Neural cell (in vitro differentiated cells): ENCODE measurements around the gene PRSS57. TPM values are rescaled to one million over a fixed set of nuclear protein-coding genes. Genes with fewer than 3 reads are reported as not detected.

Experiments
- H2AFZ ChIP-seq: fragments of 200-600, 300-800 bp; sonication (generic), shearing (Covaris generic); 2 replicates; pipeline ENCODE4 v1.6.0; 2014; ENCODE audit warnings: low read depth, mild to moderate bottlenecking, antibody characterized with exemption, low read length, moderate library complexity
- H3F3A ChIP-seq: fragments of 200-600 bp; shearing (Covaris generic); 2 replicates; pipeline ENCODE4 v1.6.1; 2016; ENCODE audit warnings: mild to moderate bottlenecking, moderate library complexity, mixed read lengths, antibody characterized with exemption, low read length; ENCODE audit not compliant: insufficient read depth, poor library complexity, severe bottlenecking
- H3K27ac ChIP-seq: fragments of 200-600, 300-800 bp; sonication (generic), shearing (Covaris generic); 2 replicates; pipeline ENCODE4 v1.5.1; 2014; ENCODE audit warnings: mild to moderate bottlenecking, low read length, moderate library complexity
- H3K27me3 ChIP-seq: fragments of 300-800, 200-600 bp; sonication (generic), shearing (Covaris generic); 2 replicates; pipeline ENCODE4 v1.6.0; 2014; ENCODE audit warnings: mild to moderate bottlenecking, low read depth, low read length, moderate library complexity; ENCODE audit not compliant: insufficient read depth
- H3K36me3 ChIP-seq: fragments of 300-800, 200-600 bp; sonication (generic), shearing (Covaris generic); 2 replicates; pipeline ENCODE4 v1.5.1; 2014; ENCODE audit warnings: mild to moderate bottlenecking, antibody characterized with exemption, low read length, moderate library complexity; ENCODE audit not compliant: insufficient read depth
- H3K4me2 ChIP-seq: fragments of 300-800, 200-600 bp; sonication (generic), shearing (Covaris generic); 2 replicates; pipeline ENCODE4 v1.6.0; 2014; ENCODE audit warnings: mild to moderate bottlenecking, low read length
- H3K4me3 ChIP-seq: fragments of 300-800, 200-600 bp; sonication (generic), shearing (Covaris generic); 2 replicates; pipeline ENCODE4 v1.5.1; 2014; ENCODE audit warnings: mild to moderate bottlenecking, low read length, moderate library complexity
- H3K79me2 ChIP-seq: fragments of 200-600 bp; shearing (Covaris generic); replicated peaks from 2 replicates; pipeline ENCODE4 v1.6.0; 2014; ENCODE audit warnings: mild to moderate bottlenecking, low read length, moderate library complexity; ENCODE audit not compliant: insufficient read depth
- H3K9ac ChIP-seq: fragments of 300-800, 200-600 bp; sonication (generic), shearing (Covaris generic); 2 replicates; pipeline ENCODE4 v1.6.1; 2016; ENCODE audit warnings: mild to moderate bottlenecking, low read length, mixed read lengths
- H3K9me2 ChIP-seq: fragments of 200-600 bp; shearing (Covaris generic); 2 replicates; pipeline ENCODE4 v1.6.1; 2016; ENCODE audit warnings: mild to moderate bottlenecking, low read length, mixed read lengths; ENCODE audit not compliant: insufficient read depth
- H3K9me3 ChIP-seq: fragments of 200-600, 300-800 bp; sonication (generic), shearing (Covaris generic); 2 replicates; pipeline ENCODE4 v1.6.1; 2016; ENCODE audit warnings: mild to moderate bottlenecking, mixed run types, low read length, moderate library complexity, mixed read lengths
- H4K20me1 ChIP-seq: fragments of 200-600 bp; shearing (Covaris generic); 2 replicates; pipeline ENCODE4 v1.6.1; 2016; ENCODE audit warnings: mild to moderate bottlenecking, mixed run types; ENCODE audit not compliant: insufficient read depth
- CTCF ChIP-seq: fragments of 450-650 bp; IDR thresholded peaks from 2 replicates; pipeline ENCODE4 v1.5.1; 2014; ENCODE audit warnings: antibody characterized with exemption, mild to moderate bottlenecking, moderate library complexity; ENCODE audit not compliant: poor library complexity, severe bottlenecking
- EP300 ChIP-seq: fragments of 450-650 bp; conservative IDR thresholded peaks from 2 replicates; pipeline ENCODE4 v1.6.1; 2014; ENCODE audit warnings: antibody characterized with exemption, mild to moderate bottlenecking, moderate library complexity; ENCODE audit not compliant: poor library complexity, severe bottlenecking
- EZH2 ChIP-seq: fragments of 200-600, 300-800 bp; shearing (Covaris generic), sonication (generic); IDR thresholded peaks from 2 replicates; pipeline ENCODE4 v1.6.1; 2014; ENCODE audit warnings: antibody characterized with exemption, low read length, borderline replicate concordance, mild to moderate bottlenecking; ENCODE audit not compliant: insufficient read depth, poor library complexity, severe bottlenecking
- MXI1 ChIP-seq: fragments of 450-650 bp; conservative IDR thresholded peaks from 2 replicates; pipeline ENCODE4 v1.6.1; 2014; ENCODE audit warnings: antibody characterized with exemption, mild to moderate bottlenecking; ENCODE audit not compliant: poor library complexity, severe bottlenecking
- POLR2AphosphoS5 ChIP-seq: IDR thresholded peaks from 2 replicates; pipeline ENCODE4 v1.6.1; 2012
- RAD21 ChIP-seq: fragments of 450-650 bp; conservative IDR thresholded peaks from 2 replicates; pipeline ENCODE4 v1.6.1; 2014; ENCODE audit warnings: antibody characterized with exemption, mild to moderate bottlenecking, moderate library complexity
- REST ChIP-seq: IDR thresholded peaks from 2 replicates; pipeline ENCODE4 v1.6.1; 2012; ENCODE audit warnings: borderline replicate concordance
- SMC3 ChIP-seq: fragments of 450-650 bp; conservative IDR thresholded peaks from 2 replicates; pipeline ENCODE4 v1.6.1; 2014; ENCODE audit warnings: antibody characterized with exemption, mild to moderate bottlenecking, moderate library complexity; ENCODE audit not compliant: poor library complexity
- TAF1 ChIP-seq: IDR thresholded peaks from 2 replicates; pipeline ENCODE4 v1.6.1; 2012; ENCODE audit warnings: low read depth
- polyA plus RNA-seq: library from polyadenylated mRNA; depleted of rRNA; stranded (reverse); fragments of >200 nt; gene quantifications from 2 replicates; pipeline ENCODE4 v1.2.3, GENCODE V29; 2014

PRSS57 gene
- polyA plus RNA-seq, 1 donor from 2014 or later = not detected

- H3K27ac ChIP-seq = no peak overlapping the region
- no peaks in the 10 kb centered on the region for H3K9me3 ChIP-seq
- H4K20me1 ChIP-seq = no peaks in the 10 kb centered on the region
- H3K9me2 ChIP-seq = no peaks in the 10 kb centered on the region
- H3F3A ChIP-seq = no peaks in the 10 kb centered on the region
- no peak overlapping the region for H2AFZ ChIP-seq
- H3K9ac ChIP-seq = no peak overlapping the region
- no peaks in the 10 kb centered on the region for H3K27me3 ChIP-seq
- peaks cover 27% of the 10 kb centered on the region for H3K79me2 ChIP-seq
- TF ChIP-seq REST (no peak), MXI1 (no peak), SMC3 (no peak), TAF1 (no peak), EP300 (no peak), RAD21 (no peak), CTCF (no peak), POLR2AphosphoS5 (no peak), EZH2 (no peak)
- no peaks in the 10 kb centered on the region for H3K36me3 ChIP-seq
- no peak overlapping the region for H3K4me3 ChIP-seq
- no peak overlapping the region for H3K4me2 ChIP-seq
Observed at GRCh38 chr19:652467-653389, 42.5 kb downstream of the PRSS57 start.

DNA sequence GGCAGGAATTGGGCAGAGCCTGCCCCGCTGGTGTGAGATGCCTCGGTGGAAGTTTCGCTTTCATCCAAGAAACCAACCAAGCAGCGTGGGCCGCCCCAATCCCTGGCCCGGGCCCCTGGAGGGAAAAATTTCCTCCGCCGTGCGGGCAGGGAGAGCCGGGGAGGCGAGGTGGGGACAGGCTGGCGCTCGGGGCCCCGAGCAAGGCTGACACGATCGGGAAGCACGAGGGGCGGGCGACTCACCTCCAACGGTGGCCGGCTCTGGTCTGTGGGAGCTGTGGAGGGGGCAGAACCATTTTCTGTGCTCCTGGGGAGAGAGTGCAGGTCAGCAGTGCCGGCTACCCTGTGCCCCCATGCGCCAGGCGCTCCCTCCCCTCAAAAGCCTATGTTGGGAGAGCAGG lies 43.3 kb downstream of the PRSS57 start:
- no peaks in the 10 kb centered on the region for H3K9me3 ChIP-seq
- H2AFZ ChIP-seq = no peak overlapping the region
- H3K9me2 ChIP-seq = no peaks in the 10 kb centered on the region
- no peaks in the 10 kb centered on the region for H4K20me1 ChIP-seq
- no peak overlapping the region for H3K27ac ChIP-seq
- no peaks in the 10 kb centered on the region for H3K36me3 ChIP-seq
- TF ChIP-seq EP300 (no peak), RAD21 (no peak), CTCF (no peak), EZH2 (no peak), MXI1 (no peak), POLR2AphosphoS5 (no peak), TAF1 (no peak), REST (no peak), SMC3 (no peak)
- H3K27me3 ChIP-seq = no peaks in the 10 kb centered on the region
- no peak overlapping the region for H3K9ac ChIP-seq
- H3F3A ChIP-seq = no peaks in the 10 kb centered on the region
- no peak overlapping the region for H3K4me3 ChIP-seq
- no peak overlapping the region for H3K4me2 ChIP-seq
- peaks cover 23% of the 10 kb centered on the region for H3K79me2 ChIP-seq
